Left ventricle myocardium inferior (tissue), 1 donor: Measurements from ENCODE around the gene CYTIP. TPM values are rescaled to one million over a fixed set of nuclear protein-coding genes. Genes with fewer than 3 reads are reported as not detected.
"Not testable (repeated sequence)": the region's sequence is repeated elsewhere in the genome, so short reads cannot be mapped to it uniquely, and the experiment has no call there.

ENCODE experiments used
- DNase-seq: peaks from one replicate; pipeline ENCODE4 v3.0.0-alpha.2; 2020
- H3K27ac ChIP-seq: fragments of 200-600 bp; replicated peaks from 2 replicates; pipeline ENCODE4 v1.8.0; 2021
- H3K27me3 ChIP-seq: fragments of 200-600 bp; 2 replicates; pipeline ENCODE4 v1.8.0; 2021; ENCODE audit warnings: low read depth
- H3K36me3 ChIP-seq: fragments of 200-600 bp; 2 replicates; pipeline ENCODE4 v1.8.0; 2021
- H3K4me1 ChIP-seq: fragments of 200-600 bp; 2 replicates; pipeline ENCODE4 v1.8.0; 2021
- H3K4me3 ChIP-seq: fragments of 200-600 bp; 2 replicates; pipeline ENCODE4 v1.8.0; 2021; ENCODE audit warnings: mild to moderate bottlenecking, moderate library complexity
- H3K9me3 ChIP-seq: fragments of 200-600 bp; replicated peaks from 2 replicates; pipeline ENCODE4 v1.8.0; 2021
- CTCF ChIP-seq: fragments of 200-600 bp; IDR thresholded peaks from 2 replicates; pipeline ENCODE4 v1.8.0; 2021; ENCODE audit warnings: antibody characterized with exemption, mild to moderate bottlenecking, borderline replicate concordance
- intact Hi-C: fragments of 100-400 bp; cut with micrococcal nuclease; formaldehyde crosslinking; loops from one replicate; pipeline ENCODE4 v1.11.0; 2022
- total RNA-seq: library from RNA; stranded (reverse); fragmentation: NEBNext Ultra II Directional; extraction: Animal tissue kit (Norgen Biotek cat#: 25700); gene quantifications from one replicate; pipeline ENCODE4 v1.2.1, GENCODE V29; 2021
- donor health status: DM: no; HTN: yes; CAD: no; lungs with severe emphysema.

The CYTIP gene
- total RNA-seq, 1 donor from 2014 or later = 0.82 TPM

DNA sequence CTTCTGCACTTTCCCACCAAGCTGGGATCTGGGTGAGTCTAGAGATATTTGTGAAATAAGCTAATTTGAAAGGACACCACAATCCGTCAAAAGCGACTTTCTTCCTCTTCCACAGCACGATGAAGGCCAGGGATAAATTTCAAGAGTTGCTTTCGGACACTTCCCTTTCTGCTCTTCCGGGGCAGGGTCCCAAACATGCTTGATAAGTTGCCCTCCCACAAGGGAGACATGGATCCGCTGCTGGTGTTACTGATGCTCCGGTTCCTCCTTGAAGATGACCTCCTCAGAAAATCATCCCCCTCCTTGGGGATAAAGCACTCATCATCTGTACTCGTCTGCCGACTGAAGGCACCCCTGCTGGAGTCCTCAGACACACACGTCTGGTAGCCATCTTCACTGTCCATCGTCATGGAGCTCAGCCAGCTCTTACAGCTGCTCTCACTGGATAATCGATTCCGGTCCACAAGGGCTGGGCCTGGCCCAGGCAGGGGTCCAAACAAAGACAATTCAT, 28.2 kb downstream of the CYTIP start:
- intact Hi-C loops = no loop called here
- Histone ChIP-seq H3K27ac (no peak overlapping the region), H3K36me3 (no peaks in the 10 kb centered on the region), H3K4me3 (no peak overlapping the region), H3K9me3 (no peaks in the 10 kb centered on the region), H3K27me3 (no peaks in the 10 kb centered on the region), H3K4me1 (peaks cover 8% of the 10 kb centered on the region)
- no peak for DNase-seq
- no peak for TF ChIP-seq CTCF

GRCh38 chr2:157414050-157414449, 29.8 kb downstream of the CYTIP start:
- Histone ChIP-seq H3K36me3 (no peaks in the 10 kb centered on the region), H3K4me1 (peaks cover 8% of the 10 kb centered on the region), H3K27ac (no peak overlapping the region), H3K9me3 (no peaks in the 10 kb centered on the region), H3K27me3 (no peaks in the 10 kb centered on the region), H3K4me3 (no peak overlapping the region)
- no peak for TF ChIP-seq CTCF
- no peak for DNase-seq
- intact Hi-C loops = no loop called here

- Histone ChIP-seq H3K36me3 (no peaks in the 10 kb centered on the region), H3K27me3 (no peaks in the 10 kb centered on the region), H3K4me3 (no peak overlapping the region), H3K27ac (no peak overlapping the region), H3K9me3 (no peaks in the 10 kb centered on the region), H3K4me1 (peaks cover 8% of the 10 kb centered on the region)
- intact Hi-C loops = no loop called here
- TF ChIP-seq CTCF = no peak
- no peak for DNase-seq
Measured at GRCh38 chr2:157413326-157414035, 30.4 kb downstream of the CYTIP start.

GRCh38 chr2:157411624-157412336, 32.1 kb downstream of the CYTIP start:
- peaks cover 8% of the 10 kb centered on the region for H3K4me1 ChIP-seq
- H3K9me3 ChIP-seq = no peaks in the 10 kb centered on the region
- H3K4me3 ChIP-seq = no peak overlapping the region
- no peak for TF ChIP-seq CTCF
- intact Hi-C loops = no loop called here
- no peaks in the 10 kb centered on the region for H3K36me3 ChIP-seq
- no peak for DNase-seq
- H3K27me3 ChIP-seq = no peaks in the 10 kb centered on the region
- no peak overlapping the region for H3K27ac ChIP-seq

- H3K27ac ChIP-seq, H3K27me3 ChIP-seq, DNase-seq, H3K36me3 ChIP-seq, H3K4me3 ChIP-seq, intact Hi-C loops, H3K4me1 ChIP-seq, H3K9me3 ChIP-seq: not testable (repeated sequence)
Measured at GRCh38 chr2:157405398-157405797, 38.5 kb downstream of the CYTIP start.

DNA sequence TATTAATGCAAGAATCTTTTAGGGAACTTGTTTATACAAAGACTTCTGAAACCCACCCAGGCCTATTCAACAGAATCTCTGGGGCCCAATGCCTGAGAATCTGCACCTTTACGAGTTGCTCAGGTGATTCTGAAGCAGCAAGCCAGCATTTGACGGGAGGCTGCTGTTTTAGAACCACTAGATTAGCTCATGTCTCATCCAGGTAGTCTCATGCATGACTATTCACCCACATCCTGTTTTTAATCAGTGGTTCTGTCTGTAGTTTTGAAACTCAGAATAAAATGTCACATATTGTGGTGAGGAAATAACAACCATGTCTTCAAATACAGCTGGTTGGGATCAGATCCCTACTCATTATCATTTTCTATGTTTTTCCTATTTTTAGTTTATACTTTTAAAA, 39.5 kb downstream of the CYTIP start:
- H3K36me3 ChIP-seq = no peaks in the 10 kb centered on the region
- no peaks in the 10 kb centered on the region for H3K4me1 ChIP-seq
- no peak overlapping the region for H3K4me3 ChIP-seq
- no peak for DNase-seq
- TF ChIP-seq CTCF = no peak
- no peaks in the 10 kb centered on the region for H3K27me3 ChIP-seq
- H3K9me3 ChIP-seq = no peaks in the 10 kb centered on the region
- no peak overlapping the region for H3K27ac ChIP-seq
- intact Hi-C loops = no loop called here

GRCh38 chr2:157402801-157403485, 40.9 kb downstream of the CYTIP start:
- DNase-seq, intact Hi-C loops, H3K4me1 ChIP-seq, H3K27me3 ChIP-seq, H3K4me3 ChIP-seq, H3K27ac ChIP-seq, H3K36me3 ChIP-seq: not testable (repeated sequence)
- peaks cover 11% of the 10 kb centered on the region for H3K9me3 ChIP-seq
